ENCODE data around the gene DUSP6. TPM values are rescaled to one million over a fixed set of nuclear protein-coding genes. Genes with fewer than 3 reads are reported as not detected.
A peak's percentile ranks its signal among the peaks of the same experiment; 100 is the strongest.

The DUSP6 gene
- total and polyA plus RNA-seq, 9 of the 15 experiments (the other 6 are each of a cell fraction or from before 2014, with no cell fraction given), result 0.04 to 0.60 (median 0.08) TPM; not detected in 2

GRCh38 chr12:89316705-89317139 lies 35.6 kb downstream of the DUSP6 start:
- ATAC-seq (peak; percentile 36), FAIRE-seq (no peak), DNase-seq (ENCODE audit: extremely low read depth in 1 of 4, low spot score in 3 of 4) (peak in 1 of 4 experiments; percentile 20)
- H3K9me1 ChIP-seq (ENCODE audit: control insufficient read depth, insufficient read depth, low read length), result no peaks in the 10 kb centered on the region
- no peaks in the 10 kb centered on the region for H3K27me3 ChIP-seq (ENCODE audit: control insufficient read depth in 2 of 2, insufficient read depth in 2 of 2, low read length in 2 of 2)
- H3K79me2 ChIP-seq (ENCODE audit: control insufficient read depth, insufficient read depth, low read length), result no peaks in the 10 kb centered on the region
- no peak overlapping the region for H3K4me2 ChIP-seq (ENCODE audit: insufficient read depth, low read length)
- WGBS (ENCODE audit: insufficient coverage, low coverage, missing lambda C conversion rate), result 2% methylated on average over 4 of the region's 4 CpGs
- H3K4me1 ChIP-seq (replicated peaks in 1 of 2; ENCODE audit: control insufficient read depth in 2 of 2, insufficient read depth in 2 of 2, low read length in 2 of 2), result no peaks in the 10 kb centered on the region; a peak in 1 of 5 replicates
- H3K27ac ChIP-seq (ENCODE audit: extremely low read depth, low read depth, low read length), result no peak overlapping the region
- in situ Hi-C loops (cut with MboI) (no loop called here), intact Hi-C loops (cut with micrococcal nuclease) (no loop called here)
- POLR2A ChIA-PET, result no interaction called here
- H3K36me3 ChIP-seq (ENCODE audit: control insufficient read depth, insufficient read depth, low read length), result no peaks in the 10 kb centered on the region
- no peak overlapping the region for H3K4me3 ChIP-seq
- CTCF ChIA-PET (ENCODE audit: low intra/inter-chr PET ratio), result no interaction called here
- no peak overlapping the region for H2AFZ ChIP-seq (ENCODE audit: low read depth, low read length)
- no peak overlapping the region for H3K9ac ChIP-seq (ENCODE audit: insufficient read depth in 1 of 2, low read depth in 2 of 2, low read length in 2 of 2)
- no peaks in the 10 kb centered on the region for H4K20me1 ChIP-seq (replicated peaks; ENCODE audit: control insufficient read depth, insufficient read depth, low read length)
- TF ChIP-seq PBX2 (CRISPR knock-in tag; IDR thresholded peaks at IDR 0.05; ENCODE audit: low read depth), result no peak
- peak; percentile 67 for TF ChIP-seq PBX2 (tag; conservative IDR thresholded peaks at IDR 0.05; ENCODE audit: low read depth)
- TF ChIP-seq RBM14 (IDR thresholded peaks at IDR 0.05; ENCODE audit: borderline replicate concordance, insufficient read depth, low read depth, low read length), result no peak
- peak; percentile 35; the same call in 1 of the 2 replicates for TF ChIP-seq DMBX1 (CRISPR knock-in tag; IDR thresholded peaks at IDR 0.05; ENCODE audit: borderline replicate concordance)
- peak; percentile 45; the same call in 1 of the 2 replicates for TF ChIP-seq CBFA2T3 (IDR thresholded peaks at IDR 0.05)
- TF ChIP-seq HDAC8 (tag; IDR thresholded peaks at IDR 0.05), result no peak
- peak; percentile 64 for TF ChIP-seq TCF3 (CRISPR knock-in tag; IDR thresholded peaks at IDR 0.05)
- peak; percentile 94 for TF ChIP-seq SMAD4 (CRISPR knock-in tag; conservative IDR thresholded peaks at IDR 0.05)
- H3K9me3 ChIP-seq (replicated peaks; ENCODE audit: control insufficient read depth, insufficient read depth, low read depth, low read length), result no peaks in the 10 kb centered on the region
- BruUV-seq (replicated peaks), result no TSS peak

Measured in K562 (cell line).